GM10847 (cell line): ENCODE results near the gene SLC5A6.

ENCODE experiments used
- POLR2A ChIP-seq: IDR thresholded peaks from 2 replicates; pipeline ENCODE4 v1.6.1; 2011; ENCODE audit not compliant: insufficient read length; ENCODE audit errors: extremely low read depth

The SLC5A6 gene

DNA sequence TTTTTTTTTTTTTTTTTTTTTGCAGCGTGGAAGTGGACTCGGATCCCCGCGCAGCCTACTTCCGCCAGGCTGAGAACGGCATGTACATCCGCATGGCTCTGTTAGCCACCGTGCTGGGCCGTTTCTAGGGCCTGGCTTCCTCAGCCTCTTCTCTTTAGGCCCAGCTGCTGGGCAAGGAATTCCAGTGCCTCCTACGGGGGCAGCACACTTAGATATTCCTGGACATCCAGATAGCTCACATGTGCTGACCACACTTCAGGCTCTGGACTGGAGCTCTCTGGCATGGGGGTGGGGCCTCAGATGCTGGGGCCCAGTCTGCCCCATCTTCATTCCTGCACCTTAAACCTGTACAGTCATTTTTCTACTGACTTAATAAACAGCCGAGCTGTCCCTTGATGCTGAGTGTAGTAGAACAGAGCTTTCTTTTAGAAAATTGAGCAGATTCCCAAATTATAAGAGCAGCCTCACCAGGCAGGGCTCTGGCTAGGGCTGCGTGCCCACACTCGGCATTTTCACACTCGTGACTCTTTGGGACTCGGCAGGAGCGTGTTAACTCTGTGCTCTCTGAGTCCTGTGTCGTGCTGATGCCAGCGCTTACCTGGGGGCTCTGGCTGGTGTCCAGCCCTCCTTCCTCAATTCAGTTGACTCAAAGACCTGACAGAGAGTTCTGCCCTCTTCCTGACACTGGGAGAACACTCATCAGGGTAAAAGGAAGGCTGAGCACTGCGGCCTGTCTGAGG is 31.5 kb upstream of the SLC5A6 start:
- TF ChIP-seq POLR2A = no peak

DNA sequence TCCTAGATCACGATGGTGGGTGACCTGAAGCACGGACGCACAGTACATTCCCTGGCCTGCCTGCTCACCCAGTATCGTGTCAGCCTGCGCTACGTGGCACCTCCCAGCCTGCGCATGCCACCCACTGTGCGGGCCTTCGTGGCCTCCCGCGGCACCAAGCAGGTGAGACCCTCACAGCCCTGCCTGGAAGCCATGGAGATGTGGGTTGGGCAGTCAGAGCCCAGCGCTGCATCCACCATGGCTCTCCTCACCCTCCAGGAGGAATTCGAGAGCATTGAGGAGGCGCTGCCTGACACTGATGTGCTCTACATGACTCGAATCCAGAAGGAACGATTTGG is 30.5 kb upstream of the SLC5A6 start:
- TF ChIP-seq POLR2A = no peak

DNA sequence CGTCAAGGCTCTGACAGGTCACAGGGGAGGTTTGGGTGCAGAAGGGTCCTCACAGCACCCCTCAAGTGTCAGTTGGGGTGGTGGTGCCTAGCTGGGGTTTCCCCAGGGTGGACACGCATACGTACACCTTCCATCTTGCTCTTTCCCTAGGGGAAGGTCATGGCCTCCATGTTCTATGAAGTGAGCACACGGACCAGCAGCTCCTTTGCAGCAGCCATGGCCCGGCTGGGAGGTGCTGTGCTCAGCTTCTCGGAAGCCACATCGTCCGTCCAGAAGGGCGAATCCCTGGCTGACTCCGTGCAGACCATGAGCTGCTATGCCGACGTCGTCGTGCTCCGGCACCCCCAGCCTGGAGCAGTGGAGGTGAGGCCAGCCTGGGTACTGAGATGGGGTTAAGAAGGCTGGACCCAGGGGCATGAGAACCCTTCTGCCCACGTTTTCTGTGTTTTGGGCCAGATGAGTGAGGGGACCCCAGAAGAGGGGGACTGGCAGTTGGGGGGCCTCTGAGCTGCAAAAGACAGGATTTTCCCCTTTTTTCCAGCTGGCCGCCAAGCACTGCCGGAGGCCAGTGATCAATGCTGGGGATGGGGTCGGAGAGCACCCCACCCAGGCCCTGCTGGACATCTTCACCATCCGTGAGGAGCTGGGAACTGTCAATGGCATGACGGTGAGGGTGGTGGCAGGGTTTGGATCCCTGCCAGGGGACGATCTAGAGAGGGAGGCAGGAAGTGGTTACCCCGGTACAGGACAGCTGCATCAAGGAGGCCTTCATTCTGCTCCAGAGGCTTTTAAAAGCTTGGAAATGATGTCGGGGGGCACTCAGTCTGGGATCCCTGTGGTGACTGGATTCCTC is 29.9 kb upstream of the SLC5A6 start:
- no peak for TF ChIP-seq POLR2A

DNA sequence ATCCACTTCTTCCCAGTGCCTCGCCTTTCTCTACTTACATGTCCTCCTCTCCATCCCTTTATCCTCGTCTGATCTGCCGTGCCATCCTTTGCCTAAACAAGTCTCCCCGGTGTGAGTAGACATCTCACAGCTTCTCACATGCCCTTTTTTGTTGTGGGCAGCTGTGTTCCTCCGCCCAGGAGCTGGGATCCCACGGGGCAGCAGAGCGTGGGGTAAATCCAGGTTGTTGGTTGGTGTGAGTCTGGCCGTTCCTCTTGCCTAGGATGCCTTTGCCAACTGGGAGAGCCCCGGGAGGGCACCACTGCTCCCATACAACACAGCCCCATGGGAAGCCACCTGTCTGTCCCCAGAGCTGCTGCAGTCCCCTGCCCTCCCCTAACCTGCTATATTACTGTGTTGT is 28.3 kb upstream of the SLC5A6 start:
- no peak for TF ChIP-seq POLR2A

DNA sequence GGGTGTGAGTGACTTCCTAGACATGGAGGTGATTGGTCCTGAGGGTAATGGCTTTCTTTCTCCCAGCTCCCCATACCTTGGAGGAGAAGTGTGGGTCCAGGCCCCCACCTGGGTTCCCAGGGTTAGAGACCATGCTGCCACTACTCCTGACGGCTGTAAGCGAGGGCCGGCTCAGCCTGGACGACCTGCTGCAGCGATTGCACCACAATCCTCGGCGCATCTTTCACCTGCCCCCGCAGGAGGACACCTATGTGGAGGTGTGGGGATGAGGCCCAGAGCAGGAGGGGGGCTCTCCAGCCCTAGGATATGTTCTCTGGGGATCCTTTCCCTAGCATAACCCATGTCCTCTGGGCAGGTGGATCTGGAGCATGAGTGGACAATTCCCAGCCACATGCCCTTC is 26.9 kb upstream of the SLC5A6 start:
- no peak for TF ChIP-seq POLR2A

DNA sequence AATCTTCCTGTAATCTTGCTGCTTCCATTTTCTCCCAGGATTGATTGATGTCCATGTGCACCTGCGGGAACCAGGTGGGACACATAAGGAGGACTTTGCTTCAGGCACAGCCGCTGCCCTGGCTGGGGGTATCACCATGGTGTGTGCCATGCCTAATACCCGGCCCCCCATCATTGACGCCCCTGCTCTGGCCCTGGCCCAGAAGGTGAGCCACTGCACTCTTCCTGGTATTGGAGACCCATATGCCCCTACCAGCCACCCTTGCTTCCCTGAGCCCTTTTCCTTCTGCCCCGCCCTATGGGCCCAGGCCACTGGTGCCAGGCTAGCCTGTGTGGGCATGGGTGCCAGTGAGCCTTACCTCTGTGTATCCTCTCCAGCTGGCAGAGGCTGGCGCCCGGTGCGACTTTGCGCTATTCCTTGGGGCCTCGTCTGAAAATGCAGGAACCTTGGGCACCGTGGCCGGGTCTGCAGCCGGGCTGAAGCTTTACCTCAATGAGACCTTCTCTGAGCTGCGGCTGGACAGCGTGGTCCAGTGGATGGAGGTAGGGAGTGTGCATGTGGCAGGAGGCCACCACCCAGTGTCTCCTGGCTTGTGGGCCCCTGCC is 25.4 kb upstream of the SLC5A6 start:
- no peak for TF ChIP-seq POLR2A

DNA sequence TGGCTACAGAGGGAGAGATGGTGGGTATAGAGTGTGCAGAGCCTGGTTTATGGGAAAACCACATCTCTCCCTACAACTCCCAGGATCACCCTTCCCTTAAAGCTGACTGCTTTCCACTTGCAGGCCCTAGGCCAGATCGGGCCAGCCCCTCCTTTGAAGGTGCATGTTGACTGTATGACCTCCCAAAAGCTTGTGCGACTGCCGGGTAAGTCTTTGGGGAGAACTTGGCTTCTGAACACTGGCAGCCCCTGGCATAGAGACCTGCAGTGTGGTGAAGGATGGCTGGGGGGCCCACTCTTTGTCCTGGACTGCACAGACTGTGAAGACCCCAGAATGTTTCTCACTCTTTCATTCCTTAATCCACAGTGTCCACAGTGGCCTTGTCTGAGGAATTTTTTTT is 24.6 kb upstream of the SLC5A6 start:
- no peak for TF ChIP-seq POLR2A

DNA sequence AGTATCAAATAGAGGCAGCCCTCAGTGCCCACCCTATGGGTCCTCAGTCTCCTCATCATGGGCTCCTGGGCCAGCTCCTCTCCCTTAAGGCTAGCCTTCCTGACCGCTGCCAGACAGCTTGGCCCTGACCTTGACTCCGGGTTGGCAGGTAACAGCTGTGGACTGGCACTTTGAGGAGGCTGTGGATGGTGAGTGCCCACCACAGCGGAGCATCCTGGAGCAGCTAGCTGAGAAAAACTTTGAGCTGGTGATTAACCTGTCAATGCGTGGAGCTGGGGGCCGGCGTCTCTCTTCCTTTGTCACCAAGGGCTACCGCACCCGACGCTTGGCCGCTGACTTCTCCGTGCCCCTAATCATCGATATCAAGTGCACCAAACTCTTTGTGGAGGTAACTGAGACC is 24.1 kb upstream of the SLC5A6 start:
- no peak for TF ChIP-seq POLR2A

DNA sequence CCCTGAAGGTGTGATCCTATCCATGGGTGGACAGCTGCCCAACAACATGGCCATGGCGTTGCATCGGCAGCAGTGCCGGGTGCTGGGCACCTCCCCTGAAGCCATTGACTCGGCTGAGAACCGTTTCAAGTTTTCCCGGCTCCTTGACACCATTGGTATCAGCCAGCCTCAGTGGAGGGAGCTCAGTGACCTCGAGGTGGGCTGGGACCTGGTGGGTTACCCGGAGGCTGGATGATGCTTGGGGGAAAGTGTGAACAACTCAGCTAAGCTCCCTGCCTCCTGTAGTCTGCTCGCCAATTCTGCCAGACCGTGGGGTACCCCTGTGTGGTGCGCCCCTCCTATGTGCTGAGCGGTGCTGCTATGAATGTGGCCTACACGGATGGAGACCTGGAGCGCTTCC is 21.3 kb upstream of the SLC5A6 start:
- no peak for TF ChIP-seq POLR2A

DNA sequence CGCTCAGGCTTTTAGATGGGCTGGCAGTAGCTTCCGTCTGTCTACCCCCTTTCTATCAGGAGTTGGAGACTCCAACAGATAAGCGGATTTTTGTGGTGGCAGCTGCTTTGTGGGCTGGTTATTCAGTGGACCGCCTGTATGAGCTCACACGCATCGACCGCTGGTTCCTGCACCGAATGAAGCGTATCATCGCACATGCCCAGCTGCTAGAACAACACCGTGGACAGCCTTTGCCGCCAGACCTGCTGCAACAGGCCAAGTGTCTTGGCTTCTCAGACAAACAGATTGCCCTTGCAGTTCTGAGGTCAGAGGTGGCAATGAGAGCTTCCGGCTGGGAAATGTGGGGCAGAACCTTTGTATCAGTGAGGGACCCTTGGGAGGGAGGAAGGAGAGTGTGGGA is 19.9 kb upstream of the SLC5A6 start:
- no peak for TF ChIP-seq POLR2A

DNA sequence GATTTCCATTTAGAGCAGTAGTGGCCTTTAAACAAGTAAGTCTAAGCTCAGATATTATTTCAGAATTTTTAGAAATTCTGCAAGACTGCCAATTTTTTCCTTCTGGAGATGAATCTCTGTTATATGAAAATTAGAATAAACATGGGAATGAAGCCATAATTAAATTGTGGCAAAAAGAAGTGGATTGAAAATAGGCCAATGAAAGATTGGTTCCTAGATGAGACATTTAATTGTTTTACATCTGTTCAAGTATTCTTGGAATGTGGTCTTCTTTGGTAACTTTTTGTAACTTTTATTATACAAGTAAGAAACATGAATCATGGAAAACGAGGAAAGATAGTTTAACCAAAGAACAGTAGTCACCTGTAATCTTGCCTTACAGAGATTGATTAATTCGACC is 15.4 kb upstream of the SLC5A6 start:
- no peak for TF ChIP-seq POLR2A

DNA sequence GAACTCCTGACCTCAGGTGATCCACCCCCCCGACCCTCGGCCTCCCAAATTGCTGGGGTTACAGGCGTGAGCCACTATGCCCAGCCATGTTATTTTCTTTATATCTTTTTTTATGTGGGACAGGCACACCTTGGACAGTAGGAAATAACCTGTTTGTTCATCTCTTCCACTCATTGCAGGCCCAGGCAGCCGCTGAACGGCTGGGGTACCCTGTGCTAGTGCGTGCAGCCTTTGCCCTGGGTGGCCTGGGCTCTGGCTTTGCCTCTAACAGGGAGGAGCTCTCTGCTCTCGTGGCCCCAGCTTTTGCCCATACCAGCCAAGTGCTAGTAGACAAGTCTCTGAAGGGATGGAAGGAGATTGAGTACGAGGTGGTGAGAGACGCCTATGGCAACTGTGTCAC is 13.5 kb upstream of the SLC5A6 start:
- no peak for TF ChIP-seq POLR2A

DNA sequence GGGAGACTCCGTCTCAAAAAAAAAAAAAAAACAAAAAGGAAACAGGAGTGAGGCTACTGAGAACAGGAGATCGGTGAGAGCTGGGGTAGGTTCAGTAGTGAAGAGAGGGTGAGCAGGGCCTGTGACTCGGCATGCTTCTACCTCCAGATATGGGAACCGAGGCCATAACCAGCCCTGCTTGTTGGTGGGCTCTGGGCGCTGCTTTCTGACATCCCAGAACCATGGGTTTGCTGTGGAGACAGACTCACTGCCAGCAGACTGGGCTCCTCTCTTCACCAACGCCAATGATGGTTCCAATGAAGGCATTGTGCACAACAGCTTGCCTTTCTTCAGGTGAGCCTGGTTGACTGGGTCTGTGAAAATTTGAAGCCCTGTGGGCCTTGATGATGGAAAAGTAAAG is 11.3 kb upstream of the SLC5A6 start:
- no peak for TF ChIP-seq POLR2A

DNA sequence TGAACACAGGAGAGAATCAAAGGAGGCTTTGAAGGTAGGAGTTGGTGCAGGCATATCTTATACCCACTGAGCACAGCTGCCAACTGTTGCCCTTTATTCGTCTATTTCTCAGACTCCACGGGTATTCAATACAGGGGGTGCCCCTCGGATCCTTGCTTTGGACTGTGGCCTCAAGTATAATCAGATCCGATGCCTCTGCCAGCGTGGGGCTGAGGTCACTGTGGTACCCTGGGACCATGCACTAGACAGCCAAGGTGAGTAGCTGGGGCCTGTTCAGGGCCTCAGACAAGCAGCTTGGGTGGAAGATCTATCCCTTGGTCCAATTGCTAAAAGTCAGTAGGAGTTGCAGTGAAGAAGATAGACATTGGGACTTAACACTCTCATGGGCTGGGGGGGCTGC is 10.3 kb upstream of the SLC5A6 start:
- no peak for TF ChIP-seq POLR2A

DNA sequence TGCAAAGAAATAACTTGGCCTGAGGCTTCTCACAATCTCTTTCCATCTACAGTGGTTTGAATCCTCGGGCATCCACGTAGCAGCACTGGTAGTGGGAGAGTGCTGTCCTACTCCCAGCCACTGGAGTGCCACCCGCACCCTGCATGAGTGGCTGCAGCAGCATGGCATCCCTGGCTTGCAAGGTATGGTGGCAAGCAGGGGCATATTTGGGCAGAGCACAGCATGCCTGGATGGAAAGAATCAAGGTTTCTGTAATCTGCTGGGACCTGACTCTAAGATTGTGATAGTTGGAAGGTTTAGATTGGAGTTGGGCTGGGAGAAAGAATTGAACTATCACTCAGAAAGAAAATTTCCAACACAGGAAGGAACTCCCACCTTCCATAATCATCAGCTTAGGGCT is 9.1 kb upstream of the SLC5A6 start:
- TF ChIP-seq POLR2A = no peak

DNA sequence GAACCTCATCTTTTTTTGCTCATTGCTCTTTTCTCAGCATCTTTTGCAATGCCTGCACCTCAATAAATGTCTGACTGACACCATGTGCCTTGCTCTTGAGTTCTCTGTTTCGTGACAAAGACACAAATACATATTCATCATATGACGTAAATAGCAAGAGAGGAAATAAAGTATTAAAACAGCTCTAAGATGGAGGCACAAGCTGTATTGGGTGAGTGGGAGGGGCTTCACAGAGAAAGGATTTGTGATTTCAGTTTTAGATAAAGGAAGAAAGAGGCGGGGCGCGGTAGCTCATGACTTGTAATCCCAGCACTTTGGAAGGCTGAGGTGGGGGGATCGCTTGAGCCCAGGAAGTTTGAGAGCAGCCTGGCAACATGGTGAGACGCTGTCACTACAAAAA is 8.0 kb upstream of the SLC5A6 start:
- no peak for TF ChIP-seq POLR2A
